ENCODE data around the gene JMJD1C. TPM values are rescaled to one million over a fixed set of nuclear protein-coding genes. Genes with fewer than 3 reads are reported as not detected.

JMJD1C gene
- total and polyA plus RNA-seq, 10 of the 15 experiments (the other 5 are each of a cell fraction or from before 2014, with no cell fraction given), result 31.2 to 83.3 (median 49.5) TPM

- Histone ChIP-seq H3K4me3 (no peak overlapping the region), H2AFZ (ENCODE audit: control insufficient read depth, low read depth, low read length) (no peak overlapping the region), H3K4me1 (ENCODE audit: control insufficient read depth, insufficient read depth, low read length) (no peaks in the 10 kb centered on the region; the same call in 1 of the 2 replicates), H3K79me2 (ENCODE audit: control insufficient read depth, insufficient read depth, low read length) (peaks cover 18% of the 10 kb centered on the region), H3K9ac (ENCODE audit: control insufficient read depth, insufficient read depth, low read length) (no peak overlapping the region), H3K36me3 (ENCODE audit: control insufficient read depth in 2 of 2, insufficient read depth in 2 of 2, low read length in 1 of 2) (no peaks in the 10 kb centered on the region; a peak in 1 of 4 replicates), H4K20me1 (ENCODE audit: control insufficient read depth, insufficient read depth) (no peaks in the 10 kb centered on the region), H3K4me2 (ENCODE audit: control insufficient read depth, insufficient read depth) (no peak overlapping the region), H3K27me3 (replicated peaks in 1 of 2; ENCODE audit: control insufficient read depth in 2 of 2, insufficient read depth in 2 of 2, low read length in 1 of 2) (no peaks in the 10 kb centered on the region), H3K27ac (ENCODE audit: control insufficient read depth, insufficient read depth) (no peak overlapping the region), H3K9me3 (replicated peaks; ENCODE audit: control insufficient read depth, insufficient read depth, low read length) (no peaks in the 10 kb centered on the region)
- 100% methylated on average over 1 of the region's 1 CpG for WGBS (ENCODE audit: insufficient coverage, insufficient replicate concordance, low lambda C conversion rate, missing lambda C conversion rate)
- RAD21 ChIA-PET (ENCODE audit: unreplicated experiment), result no interaction called here
- intact Hi-C loops (cut with micrococcal nuclease; ENCODE audit: unreplicated experiment), result no loop called here
- DNase-seq (ENCODE audit: low read depth, low spot score) (no peak), ATAC-seq (no peak), FAIRE-seq (no peak)
- SMC1A ChIA-PET (ENCODE audit: uncharacterized antibody, unreplicated experiment), result interaction anchor here (1.0 kb wide), 1 partner anchor 24 kb away, joined by 3 read pairs; no protein-coding TSS in a partner anchor
- POLR2A ChIA-PET, result no interaction called here
- CTCF ChIA-PET, result no interaction called here
- in situ Hi-C loops (cut with MboI), result no loop called here
- no TSS peak for BruUV-seq (replicated peaks)
- TF ChIP-seq ZNF24 (IDR thresholded peaks at IDR 0.05) (no peak), SMC3 (IDR thresholded peaks at IDR 0.05; ENCODE audit: borderline replicate concordance, low read length) (no peak), FOS (IDR thresholded peaks at IDR 0.05; ENCODE audit: borderline replicate concordance, extremely low read depth, insufficient read length) (no peak), SMAD5 (IDR thresholded peaks at IDR 0.05; ENCODE audit: low read depth) (no peak), MTA3 (IDR thresholded peaks at IDR 0.05; ENCODE audit: borderline replicate concordance, low read length) (no peak), CBFB (IDR thresholded peaks at IDR 0.05; ENCODE audit: low read depth) (no peak), CBX5 (IDR thresholded peaks at IDR 0.05; ENCODE audit: low read depth) (no peak), RELA (IDR thresholded peaks at IDR 0.05; ENCODE audit: borderline replicate concordance, partially characterized antibody) (no peak), NFYA (IDR thresholded peaks at IDR 0.05; ENCODE audit: borderline replicate concordance, low read depth, low read length) (no peak), SMAD1 (IDR thresholded peaks at IDR 0.05; ENCODE audit: low read depth, partially characterized antibody) (no peak), NFXL1 (IDR thresholded peaks at IDR 0.05; ENCODE audit: borderline replicate concordance) (no peak), EGR1 (IDR thresholded peaks at IDR 0.05; ENCODE audit: borderline replicate concordance in 1 of 2, low read depth in 2 of 2, low read length in 2 of 2) (no peak), GABPA (IDR thresholded peaks at IDR 0.05; ENCODE audit: low read depth) (no peak), POU2F2 (IDR thresholded peaks at IDR 0.05; ENCODE audit: borderline replicate concordance, low read depth, low read length) (no peak), RBBP5 (conservative IDR thresholded peaks at IDR 0.05) (no peak)
- TF ChIP-seq, protein P1, sequence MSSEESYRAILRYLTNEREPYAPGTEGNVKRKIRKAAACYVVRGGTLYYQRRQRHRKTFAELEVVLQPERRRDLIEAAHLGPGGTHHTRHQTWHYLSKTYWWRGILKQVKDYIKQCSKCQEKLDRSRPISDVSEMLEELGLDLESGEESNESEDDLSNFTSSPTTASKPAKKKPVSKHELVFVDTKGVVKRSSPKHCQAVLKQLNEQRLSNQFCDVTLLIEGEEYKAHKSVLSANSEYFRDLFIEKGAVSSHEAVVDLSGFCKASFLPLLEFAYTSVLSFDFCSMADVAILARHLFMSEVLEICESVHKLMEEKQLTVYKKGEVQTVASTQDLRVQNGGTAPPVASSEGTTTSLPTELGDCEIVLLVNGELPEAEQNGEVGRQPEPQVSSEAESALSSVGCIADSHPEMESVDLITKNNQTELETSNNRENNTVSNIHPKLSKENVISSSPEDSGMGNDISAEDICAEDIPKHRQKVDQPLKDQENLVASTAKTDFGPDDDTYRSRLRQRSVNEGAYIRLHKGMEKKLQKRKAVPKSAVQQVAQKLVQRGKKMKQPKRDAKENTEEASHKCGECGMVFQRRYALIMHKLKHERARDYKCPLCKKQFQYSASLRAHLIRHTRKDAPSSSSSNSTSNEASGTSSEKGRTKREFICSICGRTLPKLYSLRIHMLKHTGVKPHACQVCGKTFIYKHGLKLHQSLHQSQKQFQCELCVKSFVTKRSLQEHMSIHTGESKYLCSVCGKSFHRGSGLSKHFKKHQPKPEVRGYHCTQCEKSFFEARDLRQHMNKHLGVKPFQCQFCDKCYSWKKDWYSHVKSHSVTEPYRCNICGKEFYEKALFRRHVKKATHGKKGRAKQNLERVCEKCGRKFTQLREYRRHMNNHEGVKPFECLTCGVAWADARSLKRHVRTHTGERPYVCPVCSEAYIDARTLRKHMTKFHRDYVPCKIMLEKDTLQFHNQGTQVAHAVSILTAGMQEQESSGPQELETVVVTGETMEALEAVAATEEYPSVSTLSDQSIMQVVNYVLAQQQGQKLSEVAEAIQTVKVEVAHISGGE (CRISPR knock-in tag; IDR thresholded peaks at IDR 0.05), result no peak
- TF ChIP-seq, protein P2, sequence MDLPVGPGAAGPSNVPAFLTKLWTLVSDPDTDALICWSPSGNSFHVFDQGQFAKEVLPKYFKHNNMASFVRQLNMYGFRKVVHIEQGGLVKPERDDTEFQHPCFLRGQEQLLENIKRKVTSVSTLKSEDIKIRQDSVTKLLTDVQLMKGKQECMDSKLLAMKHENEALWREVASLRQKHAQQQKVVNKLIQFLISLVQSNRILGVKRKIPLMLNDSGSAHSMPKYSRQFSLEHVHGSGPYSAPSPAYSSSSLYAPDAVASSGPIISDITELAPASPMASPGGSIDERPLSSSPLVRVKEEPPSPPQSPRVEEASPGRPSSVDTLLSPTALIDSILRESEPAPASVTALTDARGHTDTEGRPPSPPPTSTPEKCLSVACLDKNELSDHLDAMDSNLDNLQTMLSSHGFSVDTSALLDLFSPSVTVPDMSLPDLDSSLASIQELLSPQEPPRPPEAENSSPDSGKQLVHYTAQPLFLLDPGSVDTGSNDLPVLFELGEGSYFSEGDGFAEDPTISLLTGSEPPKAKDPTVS (IDR thresholded peaks at IDR 0.05; ENCODE audit: low read depth, low read length), result no peak
- TF ChIP-seq, protein P3, sequence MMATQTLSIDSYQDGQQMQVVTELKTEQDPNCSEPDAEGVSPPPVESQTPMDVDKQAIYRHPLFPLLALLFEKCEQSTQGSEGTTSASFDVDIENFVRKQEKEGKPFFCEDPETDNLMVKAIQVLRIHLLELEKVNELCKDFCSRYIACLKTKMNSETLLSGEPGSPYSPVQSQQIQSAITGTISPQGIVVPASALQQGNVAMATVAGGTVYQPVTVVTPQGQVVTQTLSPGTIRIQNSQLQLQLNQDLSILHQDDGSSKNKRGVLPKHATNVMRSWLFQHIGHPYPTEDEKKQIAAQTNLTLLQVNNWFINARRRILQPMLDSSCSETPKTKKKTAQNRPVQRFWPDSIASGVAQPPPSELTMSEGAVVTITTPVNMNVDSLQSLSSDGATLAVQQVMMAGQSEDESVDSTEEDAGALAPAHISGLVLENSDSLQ (IDR thresholded peaks at IDR 0.05), result no peak
These were observed 18.2 kb upstream of the JMJD1C start for GRCh38 chr10:63483983-63484382.

Data from GM12878 (cell line).